ENCODE data around the gene LTB4R2.

The LTB4R2 gene

GRCh38 chr14:24311837-24312615 lies 2.1 kb downstream of the LTB4R2 start:
- no peak overlapping the region for H3K4ac ChIP-seq (ENCODE audit: low read length)
- H3K9me3 ChIP-seq (replicated peaks in 1 of 2; ENCODE audit: control insufficient read depth in 2 of 2, insufficient read depth in 1 of 2, low read depth in 1 of 2, low read length in 2 of 2): peaks cover 0 to 7% of the 10 kb centered on the region in 2 donors
- H3K27me3 ChIP-seq (ENCODE audit: control insufficient read depth in 3 of 3, insufficient read depth in 3 of 3, low read depth in 1 of 3, low read length in 3 of 3): peaks cover 0 to 10% (median 0%) of the 10 kb centered on the region in 3 experiments
- H3K18ac ChIP-seq (ENCODE audit: low read length): no peak overlapping the region
- H3K4me2 ChIP-seq (ENCODE audit: insufficient read depth, low read length, poor library complexity, severe bottlenecking): no peak overlapping the region
- no peaks in the 10 kb centered on the region for H3K4me1 ChIP-seq (ENCODE audit: control insufficient read depth in 2 of 2, insufficient read depth in 1 of 2, low read depth in 1 of 2, low read length in 2 of 2)
- H3K23ac ChIP-seq (ENCODE audit: low read depth, low read length, poor library complexity): no peak overlapping the region
- no peak overlapping the region for H2BK120ac ChIP-seq (ENCODE audit: low read depth, low read length)
- H2AK5ac ChIP-seq (ENCODE audit: low read depth, low read length): no peak overlapping the region
- no peak overlapping the region for H3K27ac ChIP-seq (replicated peaks; ENCODE audit: low read length)
- DNase-seq (ENCODE audit: low spot score): no peak
- no peak overlapping the region for H3K14ac ChIP-seq (ENCODE audit: low read length)
- H3K36me3 ChIP-seq (replicated peaks in 1 of 2; ENCODE audit: control insufficient read depth in 2 of 2, insufficient read depth in 2 of 2, low read length in 2 of 2): peaks cover 6 to 34% of the 10 kb centered on the region in 2 donors
- H2BK12ac ChIP-seq (ENCODE audit: low read length): no peak overlapping the region
- H2BK15ac ChIP-seq (ENCODE audit: low read length): no peak overlapping the region
- no peak overlapping the region for H2BK5ac ChIP-seq (ENCODE audit: low read length)
- no peak overlapping the region for H4K8ac ChIP-seq (ENCODE audit: low read depth, low read length)
- H3K79me1 ChIP-seq (ENCODE audit: low read depth, low read length): no peaks in the 10 kb centered on the region
- no peak overlapping the region for H3K9ac ChIP-seq (ENCODE audit: low read depth, low read length, poor library complexity)
- no peak overlapping the region for H2AFZ ChIP-seq (ENCODE audit: low read length)
- no peak overlapping the region for H4K91ac ChIP-seq (ENCODE audit: low read depth, low read length, poor library complexity)
- no CpG with 5 or more reads among the region's 1 CpG for WGBS, 2 donors (ENCODE audit: extremely low coverage in 2 of 2, insufficient read length in 2 of 2, insufficient replicate concordance in 1 of 2)
- H3K4me3 ChIP-seq (ENCODE audit: low read length in 2 of 2): no peak overlapping the region

DNA sequence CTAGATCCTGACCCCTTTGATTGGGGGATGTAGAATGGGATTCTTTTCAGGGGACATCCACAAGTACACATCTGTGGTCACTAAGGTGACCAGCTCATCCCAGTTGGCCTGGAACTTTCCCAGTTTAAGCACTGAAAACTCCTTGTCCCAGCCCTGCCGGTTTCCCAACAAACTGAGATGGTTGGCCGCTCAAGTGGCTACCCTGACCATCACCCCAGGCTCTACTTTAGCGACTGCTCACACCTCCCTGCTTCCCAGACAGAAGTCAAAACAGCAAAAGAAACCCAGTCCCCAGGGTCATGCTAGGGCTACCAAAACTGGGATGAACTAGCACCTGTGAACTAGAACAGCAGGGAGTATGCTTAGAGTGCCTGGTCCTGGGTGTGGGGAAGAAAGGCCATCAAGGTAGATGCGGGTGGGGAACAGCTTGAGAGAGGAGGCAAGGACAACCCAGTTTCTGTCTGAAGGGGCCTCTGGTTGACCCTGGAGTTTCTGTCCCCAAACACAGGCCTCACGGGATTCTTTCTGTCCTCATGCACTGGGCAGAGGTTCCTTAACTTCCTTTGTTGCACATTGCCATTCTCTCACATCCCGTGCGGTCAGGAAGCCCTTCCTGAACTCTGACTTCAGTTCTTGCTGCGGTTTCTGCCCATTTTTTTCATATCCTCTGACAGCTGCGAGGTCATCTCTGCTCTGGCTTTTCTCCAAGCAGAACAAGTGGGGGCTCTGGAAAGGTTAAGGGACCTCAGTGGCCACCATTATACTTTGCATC lies 3.0 kb downstream of the LTB4R2 start:
- Histone ChIP-seq H3K27me3 (ENCODE audit: control insufficient read depth in 3 of 3, insufficient read depth in 3 of 3, low read depth in 1 of 3, low read length in 3 of 3) (peaks cover 0 to 13% (median 0%) of the 10 kb centered on the region in 3 experiments), H2AFZ (ENCODE audit: low read length) (no peak overlapping the region), H3K23ac (ENCODE audit: low read depth, low read length, poor library complexity) (no peak overlapping the region), H3K4me2 (ENCODE audit: insufficient read depth, low read length, poor library complexity, severe bottlenecking) (no peak overlapping the region), H4K91ac (ENCODE audit: low read depth, low read length, poor library complexity) (no peak overlapping the region), H3K9me3 (replicated peaks in 1 of 2; ENCODE audit: control insufficient read depth in 2 of 2, insufficient read depth in 1 of 2, low read depth in 1 of 2, low read length in 2 of 2) (peaks cover 0 to 7% of the 10 kb centered on the region in 2 donors), H3K36me3 (replicated peaks in 1 of 2; ENCODE audit: control insufficient read depth in 2 of 2, insufficient read depth in 2 of 2, low read length in 2 of 2) (peaks cover 6 to 27% of the 10 kb centered on the region in 2 donors), H3K14ac (ENCODE audit: low read length) (no peak overlapping the region), H3K4ac (ENCODE audit: low read length) (no peak overlapping the region), H2AK5ac (ENCODE audit: low read depth, low read length) (no peak overlapping the region), H2BK120ac (ENCODE audit: low read depth, low read length) (no peak overlapping the region), H4K8ac (ENCODE audit: low read depth, low read length) (no peak overlapping the region), H3K4me1 (ENCODE audit: control insufficient read depth in 2 of 2, insufficient read depth in 1 of 2, low read depth in 1 of 2, low read length in 2 of 2) (no peaks in the 10 kb centered on the region), H2BK12ac (ENCODE audit: low read length) (no peak overlapping the region), H3K4me3 (ENCODE audit: low read length in 2 of 2) (peak overlapping the region in 1 of 2 donors; percentile 37), H3K27ac (replicated peaks; ENCODE audit: low read length) (no peak overlapping the region), H2BK5ac (ENCODE audit: low read length) (no peak overlapping the region), H3K79me1 (ENCODE audit: low read depth, low read length) (no peaks in the 10 kb centered on the region), H3K18ac (ENCODE audit: low read length) (no peak overlapping the region), H3K9ac (ENCODE audit: low read depth, low read length, poor library complexity) (no peak overlapping the region), H2BK15ac (ENCODE audit: low read length) (no peak overlapping the region)
- DNase-seq (ENCODE audit: low spot score): no peak
- no CpG with 5 or more reads among the region's 9 CpGs for WGBS, 2 donors (ENCODE audit: extremely low coverage in 2 of 2, insufficient read length in 2 of 2, insufficient replicate concordance in 1 of 2)

- Histone ChIP-seq H3K79me1 (ENCODE audit: low read depth, low read length) (no peaks in the 10 kb centered on the region), H3K14ac (ENCODE audit: low read length) (no peak overlapping the region), H3K18ac (ENCODE audit: low read length) (no peak overlapping the region), H3K4me1 (ENCODE audit: control insufficient read depth in 2 of 2, insufficient read depth in 1 of 2, low read depth in 1 of 2, low read length in 2 of 2) (no peaks in the 10 kb centered on the region), H3K9me3 (replicated peaks in 1 of 2; ENCODE audit: control insufficient read depth in 2 of 2, insufficient read depth in 1 of 2, low read depth in 1 of 2, low read length in 2 of 2) (peaks cover 0 to 7% of the 10 kb centered on the region in 2 donors), H4K8ac (ENCODE audit: low read depth, low read length) (no peak overlapping the region), H3K27me3 (ENCODE audit: control insufficient read depth in 3 of 3, insufficient read depth in 3 of 3, low read depth in 1 of 3, low read length in 3 of 3) (peaks cover 0 to 13% (median 2%) of the 10 kb centered on the region in 3 experiments), H2AFZ (ENCODE audit: low read length) (no peak overlapping the region), H3K4me2 (ENCODE audit: insufficient read depth, low read length, poor library complexity, severe bottlenecking) (no peak overlapping the region), H3K4me3 (ENCODE audit: low read length in 2 of 2) (no peak overlapping the region), H2BK15ac (ENCODE audit: low read length) (no peak overlapping the region), H2BK5ac (ENCODE audit: low read length) (no peak overlapping the region), H4K91ac (ENCODE audit: low read depth, low read length, poor library complexity) (no peak overlapping the region), H2BK120ac (ENCODE audit: low read depth, low read length) (no peak overlapping the region), H3K4ac (ENCODE audit: low read length) (no peak overlapping the region), H3K23ac (ENCODE audit: low read depth, low read length, poor library complexity) (no peak overlapping the region), H3K36me3 (replicated peaks in 1 of 2; ENCODE audit: control insufficient read depth in 2 of 2, insufficient read depth in 2 of 2, low read length in 2 of 2) (peaks cover 6 to 19% of the 10 kb centered on the region in 2 donors), H2AK5ac (ENCODE audit: low read depth, low read length) (no peak overlapping the region), H3K27ac (replicated peaks; ENCODE audit: low read length) (no peak overlapping the region), H3K9ac (ENCODE audit: low read depth, low read length, poor library complexity) (no peak overlapping the region), H2BK12ac (ENCODE audit: low read length) (no peak overlapping the region)
- no peak for DNase-seq (ENCODE audit: low spot score)
- WGBS, 2 donors (ENCODE audit: extremely low coverage in 2 of 2, insufficient read length in 2 of 2, insufficient replicate concordance in 1 of 2): no CpG with 5 or more reads among the region's 2 CpGs
These were observed 4.0 kb downstream of the LTB4R2 start for GRCh38 chr14:24313913-24314312.
